Loucy (cell line): ENCODE data around the gene KAZALD1.

Experiments used
- EZH2phosphoT487 ChIP-seq: fragments of 200-600 bp; IDR thresholded peaks from 2 replicates; pipeline ENCODE4 v1.6.1; 2018; ENCODE audit warnings: antibody characterized with exemption, mild to moderate bottlenecking, moderate library complexity, borderline replicate concordance
- TF ChIP-seq, protein P1 (sequence below): fragments of 200-600 bp; sonication (generic); conservative IDR thresholded peaks from 2 replicates; pipeline ENCODE4 v1.5.1; 2014; ENCODE audit warnings: mild to moderate bottlenecking, antibody characterized with exemption, low read length

DNA sequence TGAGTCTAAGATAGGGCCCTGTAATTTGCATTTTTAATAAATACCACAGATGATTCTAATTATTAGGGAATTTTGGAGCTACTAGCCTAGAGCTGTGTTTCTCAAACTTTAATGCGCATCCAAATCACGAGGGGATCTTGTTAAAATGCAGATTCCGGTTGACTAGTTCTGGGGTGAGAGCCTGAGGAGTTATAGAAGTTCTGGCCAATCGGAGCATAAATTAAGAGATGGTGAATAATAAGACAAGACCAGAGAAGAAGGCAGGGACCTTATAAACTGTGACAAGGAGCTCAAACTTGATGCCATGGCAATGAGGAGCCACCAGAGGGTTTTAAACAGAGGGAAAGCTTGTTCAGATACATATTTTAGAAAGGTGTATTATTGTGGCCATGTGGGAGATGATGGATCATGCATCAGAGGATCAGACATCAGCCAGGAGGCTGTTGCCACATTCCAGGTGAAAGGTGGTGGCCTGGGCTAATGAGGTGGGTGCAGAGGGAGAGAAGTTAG lies 39.6 kb downstream of the KAZALD1 start:
- TF ChIP-seq, protein P1, sequence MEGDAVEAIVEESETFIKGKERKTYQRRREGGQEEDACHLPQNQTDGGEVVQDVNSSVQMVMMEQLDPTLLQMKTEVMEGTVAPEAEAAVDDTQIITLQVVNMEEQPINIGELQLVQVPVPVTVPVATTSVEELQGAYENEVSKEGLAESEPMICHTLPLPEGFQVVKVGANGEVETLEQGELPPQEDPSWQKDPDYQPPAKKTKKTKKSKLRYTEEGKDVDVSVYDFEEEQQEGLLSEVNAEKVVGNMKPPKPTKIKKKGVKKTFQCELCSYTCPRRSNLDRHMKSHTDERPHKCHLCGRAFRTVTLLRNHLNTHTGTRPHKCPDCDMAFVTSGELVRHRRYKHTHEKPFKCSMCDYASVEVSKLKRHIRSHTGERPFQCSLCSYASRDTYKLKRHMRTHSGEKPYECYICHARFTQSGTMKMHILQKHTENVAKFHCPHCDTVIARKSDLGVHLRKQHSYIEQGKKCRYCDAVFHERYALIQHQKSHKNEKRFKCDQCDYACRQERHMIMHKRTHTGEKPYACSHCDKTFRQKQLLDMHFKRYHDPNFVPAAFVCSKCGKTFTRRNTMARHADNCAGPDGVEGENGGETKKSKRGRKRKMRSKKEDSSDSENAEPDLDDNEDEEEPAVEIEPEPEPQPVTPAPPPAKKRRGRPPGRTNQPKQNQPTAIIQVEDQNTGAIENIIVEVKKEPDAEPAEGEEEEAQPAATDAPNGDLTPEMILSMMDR: no peak; the same call in 1 of the 2 replicates
- TF ChIP-seq EZH2phosphoT487: no peak
